8988T (cell line): ENCODE results near the gene STEAP2.

Source experiments
- DNase-seq: peaks from one replicate; pipeline ENCODE4 v3.0.0; 2011

Gene STEAP2

DNA sequence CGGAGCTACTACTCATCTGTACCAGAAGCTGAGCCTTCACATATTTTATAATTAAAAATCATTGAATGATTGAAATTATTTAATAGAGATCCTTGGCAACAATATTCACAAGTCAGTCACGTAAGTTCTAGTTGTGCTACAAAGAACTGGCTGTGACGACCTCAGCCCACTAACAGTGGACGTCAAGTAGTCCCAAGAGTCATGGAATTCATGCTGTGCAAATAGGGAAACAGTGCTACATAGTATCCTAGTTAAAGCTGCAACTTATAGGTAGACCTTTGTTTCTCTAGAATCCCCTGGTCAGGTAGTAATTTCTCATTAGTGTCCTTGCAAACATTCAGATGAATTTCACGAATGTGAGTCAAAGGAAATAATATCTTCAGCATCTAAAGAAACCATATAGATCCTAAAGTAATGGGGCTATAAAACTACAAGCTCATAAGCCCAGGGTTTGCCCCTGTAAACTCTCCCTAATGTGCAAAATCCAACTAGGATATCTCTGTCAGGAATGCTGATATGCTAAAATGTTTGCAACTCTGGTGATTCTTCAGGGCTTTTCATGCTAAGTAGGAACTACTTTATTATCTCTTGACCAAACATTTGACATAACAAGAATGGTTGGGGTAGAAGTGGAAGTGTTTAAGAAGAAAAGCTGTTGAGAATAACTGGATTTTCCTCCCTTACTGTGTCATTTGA is 64.6 kb downstream of the STEAP2 start:
- no peak for DNase-seq
